ENCODE measurements around the gene GMFB.
"Not testable (repeated sequence)": the region's sequence is repeated elsewhere in the genome, so short reads cannot be mapped to it uniquely, and the experiment has no call there.

GMFB gene

DNA sequence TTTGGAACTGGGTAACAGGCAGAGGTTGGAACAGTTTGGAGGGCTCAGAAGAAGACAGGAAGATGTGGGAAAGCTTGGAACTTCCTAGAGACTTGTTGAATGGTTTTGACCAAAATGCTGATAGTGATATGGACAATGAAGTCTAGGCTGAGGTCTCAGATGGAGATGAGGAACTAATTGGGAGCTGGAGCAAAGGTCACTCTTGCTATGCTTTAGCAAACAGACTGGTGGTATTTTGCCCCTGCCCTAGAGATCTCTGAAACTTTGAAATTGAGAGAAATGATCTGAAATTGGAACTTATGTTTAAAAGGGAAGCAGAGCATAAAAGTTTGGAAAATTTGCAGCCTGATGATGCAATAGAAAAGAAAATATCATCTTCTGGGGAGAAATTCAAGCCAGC is 30.2 kb downstream of the GMFB start:
- DNase-seq (ENCODE audit: low spot score): not testable (repeated sequence)

DNA sequence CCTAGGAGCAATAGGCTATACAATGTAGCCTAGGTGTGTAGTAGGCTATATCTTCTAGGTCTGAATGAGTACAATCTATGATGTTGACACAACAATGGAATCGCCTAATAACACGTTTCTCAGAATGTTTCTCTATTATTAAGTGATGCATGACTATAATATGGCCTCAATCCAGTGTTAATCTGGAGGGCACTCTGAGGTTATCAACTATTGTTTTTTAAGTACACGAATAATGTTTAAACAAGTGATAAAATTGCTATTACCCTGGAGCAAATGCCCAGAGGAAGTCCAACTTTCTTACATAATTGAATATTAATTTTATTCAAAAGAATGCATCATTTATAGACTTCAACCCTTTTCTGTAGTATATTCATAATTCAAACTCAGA is 31.2 kb downstream of the GMFB start:
- no peak for DNase-seq (ENCODE audit: low spot score)

DNA sequence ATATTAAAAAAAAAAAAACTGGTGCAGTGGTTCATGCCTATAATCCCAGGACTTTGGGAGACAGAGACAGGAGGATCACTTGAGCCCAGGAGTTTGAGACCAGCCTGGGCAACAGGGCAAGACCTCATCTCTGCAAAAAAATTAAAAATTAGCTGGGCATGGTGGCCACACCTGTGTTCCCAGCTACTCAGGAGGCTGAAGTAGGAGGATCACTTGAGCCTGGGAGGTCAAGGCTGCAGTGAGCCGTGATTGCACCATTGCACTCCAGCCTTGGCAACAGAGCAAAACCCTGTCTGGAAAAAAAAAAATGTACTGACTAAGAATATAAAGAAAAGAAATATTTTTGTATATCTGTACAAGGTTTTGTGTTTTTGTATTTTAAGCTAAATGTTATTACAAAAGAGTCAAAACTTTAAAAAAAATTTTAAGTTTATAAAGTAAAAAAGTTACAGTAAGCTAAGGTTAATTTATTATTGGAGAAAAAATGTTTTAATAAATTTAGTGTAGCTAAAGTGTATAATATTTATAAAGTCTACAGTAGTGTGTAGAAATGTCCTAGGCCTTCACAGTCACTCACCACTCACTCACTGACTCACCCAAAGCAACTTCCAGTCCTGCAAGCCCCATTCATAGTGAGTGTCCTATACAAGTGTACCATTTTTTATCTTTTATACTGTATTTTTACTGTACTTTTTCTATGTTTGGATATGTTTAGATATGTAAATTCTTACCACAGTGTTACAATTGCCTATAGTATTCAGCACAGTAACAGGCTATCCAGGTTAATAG is 31.8 kb downstream of the GMFB start:
- DNase-seq (ENCODE audit: low spot score): not testable (repeated sequence)

DNA sequence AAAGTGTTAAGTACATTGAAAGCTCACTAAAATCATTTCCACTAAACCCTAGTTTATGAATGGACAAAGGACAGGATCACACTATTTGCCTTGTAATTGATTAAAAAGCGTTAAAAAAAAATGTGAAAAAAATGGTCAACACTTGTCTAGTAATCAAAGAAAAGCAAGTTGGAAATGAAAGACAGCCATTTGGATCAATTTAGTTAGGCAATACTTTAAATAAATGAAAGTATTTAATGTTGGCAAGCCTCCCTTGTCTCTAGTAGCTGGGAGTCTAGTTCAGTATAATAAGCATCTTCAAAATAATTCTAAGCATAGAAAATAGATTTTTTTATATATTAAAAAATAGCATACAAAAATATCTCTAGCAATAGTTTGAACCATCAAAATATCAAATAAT is 33.4 kb downstream of the GMFB start:
- no peak for DNase-seq (ENCODE audit: low spot score)

DNA sequence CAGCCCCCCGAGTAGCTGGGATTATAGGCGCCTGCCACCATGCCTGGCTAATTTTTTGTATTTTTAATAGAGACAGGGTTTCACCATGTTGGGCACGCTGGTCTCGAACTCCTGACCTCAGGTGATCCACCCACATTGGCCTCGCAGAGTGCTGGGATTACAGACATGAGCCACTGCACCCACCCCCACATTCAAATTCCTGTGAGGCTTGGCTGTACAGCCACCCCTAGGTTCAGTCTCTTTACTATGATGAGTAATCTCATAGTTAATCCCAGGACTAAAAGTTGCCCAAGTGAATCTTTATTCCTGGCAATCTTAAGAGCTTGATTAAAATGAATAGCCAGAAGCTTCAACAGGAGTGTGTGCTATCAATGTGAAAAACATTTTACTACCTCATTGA is 34.8 kb downstream of the GMFB start:
- DNase-seq (ENCODE audit: low spot score): not testable (repeated sequence)

DNA sequence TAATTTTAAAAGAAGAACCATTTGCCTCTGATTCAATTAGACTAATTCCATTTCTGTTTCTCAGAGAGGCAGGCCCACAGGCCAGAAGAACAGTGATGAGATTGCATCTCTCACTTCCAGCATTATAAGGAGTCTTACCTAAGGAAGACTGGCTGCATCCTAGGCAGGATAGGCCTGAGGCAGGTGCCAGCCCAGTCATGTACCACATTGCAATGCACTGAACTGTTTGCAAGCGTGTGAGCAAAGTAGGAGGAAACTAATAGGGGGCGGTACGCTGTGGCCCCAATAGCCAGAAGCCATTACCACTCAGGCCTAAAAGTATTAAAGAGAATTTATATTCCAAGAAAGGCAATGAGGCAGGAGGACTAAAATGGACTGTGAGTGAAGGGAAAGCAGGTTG is 35.5 kb downstream of the GMFB start:
- DNase-seq (ENCODE audit: low spot score): no peak

DNA sequence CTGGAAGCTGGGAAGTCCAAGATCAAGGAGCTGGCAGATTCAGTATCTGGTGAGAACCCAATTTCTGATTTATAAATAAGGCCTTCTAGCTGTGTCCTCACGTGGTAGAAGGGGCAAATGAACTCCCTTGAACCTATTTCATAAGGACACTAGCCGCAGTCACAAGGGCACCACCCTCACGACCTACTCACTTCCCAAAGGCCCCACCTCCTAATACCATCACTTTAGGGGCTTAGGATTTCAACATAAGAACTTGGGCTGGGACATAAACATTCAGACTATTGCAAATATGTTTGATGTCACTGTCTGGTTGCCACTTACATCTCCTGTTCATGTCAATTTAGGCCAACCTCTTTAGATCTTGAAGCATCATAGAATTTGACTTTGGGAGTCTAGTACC is 36.8 kb downstream of the GMFB start:
- DNase-seq (ENCODE audit: low spot score): no peak

DNA sequence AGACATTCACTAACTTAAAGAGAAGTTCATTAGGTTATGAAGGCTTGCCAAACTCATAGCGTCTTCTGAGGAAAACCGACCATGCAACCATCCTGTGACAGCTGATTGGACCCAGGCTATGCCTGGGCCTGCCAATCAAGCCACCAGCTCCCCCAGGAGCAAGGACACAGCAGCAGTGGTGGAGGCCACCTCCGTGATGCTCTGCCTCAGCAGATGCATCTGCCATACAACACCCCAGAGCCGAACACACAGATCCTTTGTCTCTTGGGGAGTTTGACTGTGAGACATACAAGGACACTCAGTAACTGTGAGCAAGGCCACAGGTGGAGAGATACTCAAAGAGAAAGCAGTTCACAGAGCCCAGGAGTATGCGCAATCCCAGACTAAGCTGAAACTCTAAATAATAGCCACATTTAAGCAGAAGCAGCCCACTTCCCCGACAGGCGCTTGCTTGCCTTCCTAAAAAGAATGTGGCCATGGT is 37.6 kb downstream of the GMFB start:
- DNase-seq (ENCODE audit: low spot score): no peak

DNA sequence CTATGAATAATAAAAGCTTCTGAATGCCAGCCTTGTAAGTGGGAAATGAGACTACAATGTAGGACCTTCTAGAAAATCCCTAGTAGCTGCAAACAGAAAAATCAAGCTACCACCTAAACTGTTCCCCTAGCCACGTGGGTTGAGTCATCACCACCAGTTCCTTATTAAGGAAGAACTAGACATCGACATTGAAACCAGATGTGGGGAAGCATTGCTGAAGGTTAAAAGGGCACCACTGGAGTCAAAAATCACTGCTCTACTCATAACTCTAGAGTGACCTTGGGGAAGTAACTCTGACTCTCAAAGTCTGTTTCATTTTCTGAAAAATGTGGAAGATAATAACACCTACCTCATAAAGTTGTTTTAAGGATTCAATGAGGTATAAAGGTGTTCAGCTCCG is 38.2 kb downstream of the GMFB start:
- no peak for DNase-seq (ENCODE audit: low spot score)

DNA sequence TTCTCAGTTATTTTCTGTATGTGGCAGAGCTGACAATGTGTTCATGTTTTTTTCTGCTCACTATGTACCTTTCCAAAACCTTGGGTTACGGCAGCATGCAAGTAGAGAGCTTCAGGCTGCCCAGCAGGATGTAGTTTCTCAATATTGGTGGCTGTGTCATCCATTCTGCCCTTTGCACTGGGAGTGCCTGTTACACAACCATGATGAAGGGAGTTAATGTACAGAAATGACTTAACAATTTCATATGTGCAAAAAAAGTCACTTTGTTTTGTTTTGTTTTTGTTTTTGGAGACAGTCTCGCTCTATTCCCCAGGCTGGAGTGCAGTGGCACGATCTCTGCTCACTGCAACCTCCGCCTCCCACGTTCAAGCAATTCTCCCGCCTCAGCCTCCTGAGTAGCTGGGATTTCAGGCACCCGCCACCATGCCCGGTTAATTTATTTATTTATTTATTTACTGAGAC is 41.5 kb downstream of the GMFB start:
- DNase-seq (ENCODE audit: low spot score): peak; percentile 83

DNA sequence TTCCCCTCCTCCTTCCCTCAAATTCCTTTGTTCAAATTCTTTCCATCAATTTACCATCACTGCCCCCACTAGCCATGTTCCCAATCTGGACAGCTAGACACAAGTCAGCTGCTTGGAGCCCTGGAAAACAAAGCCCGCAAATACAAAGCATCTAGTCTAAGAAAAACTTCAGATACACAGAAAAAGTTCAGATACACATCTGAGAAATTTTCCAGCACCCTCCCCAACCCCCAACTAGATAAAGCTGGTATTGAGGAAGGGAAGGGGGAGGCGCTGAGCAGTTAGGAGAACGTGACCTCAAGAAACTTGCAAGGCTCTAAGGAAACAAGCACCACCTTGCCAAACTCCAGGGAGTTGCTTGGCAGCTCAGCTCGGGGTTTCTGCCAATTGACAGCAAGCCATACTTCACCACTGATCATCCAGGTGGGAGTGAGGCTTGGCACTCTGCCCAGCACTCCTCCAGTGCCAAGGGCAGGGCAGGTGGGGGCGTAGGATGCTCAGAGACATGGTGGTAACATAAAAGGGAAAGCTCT is 42.6 kb downstream of the GMFB start:
- no peak for DNase-seq (ENCODE audit: low spot score)

DNA sequence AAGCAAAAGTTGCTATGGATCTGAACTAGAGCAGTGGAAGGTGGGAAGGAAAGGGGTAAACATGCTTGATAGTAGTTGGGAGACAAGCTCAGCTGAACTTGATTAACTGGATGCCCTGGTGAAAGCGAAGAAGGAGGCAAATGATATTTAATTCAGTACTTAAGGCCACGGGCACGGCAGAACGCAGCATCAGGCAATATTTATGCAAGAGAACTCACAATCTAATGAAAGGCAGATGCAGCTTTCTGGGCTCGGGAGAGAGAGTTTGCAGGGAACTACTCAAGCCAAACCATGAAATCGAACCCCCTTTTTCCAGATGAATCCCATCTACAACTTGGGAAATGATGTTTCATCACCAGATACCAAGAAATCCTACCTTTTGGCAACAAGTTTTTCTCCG is 44.1 kb downstream of the GMFB start:
- no peak for DNase-seq (ENCODE audit: low spot score)

DNA sequence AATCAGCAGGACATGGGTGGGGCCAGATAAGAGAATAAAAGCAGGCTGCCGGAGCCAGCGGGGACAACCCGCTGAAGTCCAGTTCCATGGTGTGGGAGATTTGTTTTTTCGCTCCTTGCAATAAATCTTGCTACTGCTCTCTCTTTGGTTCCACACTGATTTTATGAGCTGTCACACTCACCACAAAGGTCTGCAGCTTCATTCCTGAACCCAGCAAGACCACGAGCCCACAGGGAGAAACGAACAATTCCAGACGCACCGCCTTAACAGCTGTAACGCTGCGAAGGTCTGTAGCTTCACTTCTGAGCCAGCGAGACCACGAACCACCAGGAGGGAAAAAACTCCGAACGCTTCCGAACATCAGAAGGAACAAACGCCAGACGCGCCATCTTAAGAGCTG is 44.8 kb downstream of the GMFB start:
- no peak for DNase-seq (ENCODE audit: low spot score)

DNA sequence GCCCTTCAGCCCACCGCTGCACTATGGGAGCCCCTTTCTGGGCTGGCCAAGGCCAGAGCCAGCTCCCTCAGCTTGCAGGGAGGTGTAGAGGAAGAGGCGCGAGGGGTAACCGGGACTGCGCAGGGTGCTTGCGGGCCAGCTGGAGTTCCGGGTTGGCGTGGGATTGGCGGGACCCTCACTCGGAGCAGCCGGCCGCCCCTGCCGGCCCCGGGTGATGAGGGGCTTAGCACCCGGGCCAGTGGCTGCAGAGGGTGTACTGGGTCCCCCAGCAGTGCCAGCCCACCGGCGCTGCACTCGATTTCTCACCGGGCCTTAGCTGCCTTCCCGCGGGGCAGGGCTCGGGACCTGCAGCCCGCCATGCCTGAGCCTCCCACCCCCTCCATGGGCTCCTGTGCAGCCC is 45.8 kb downstream of the GMFB start:
- DNase-seq (ENCODE audit: low spot score): not testable (repeated sequence)

DNA sequence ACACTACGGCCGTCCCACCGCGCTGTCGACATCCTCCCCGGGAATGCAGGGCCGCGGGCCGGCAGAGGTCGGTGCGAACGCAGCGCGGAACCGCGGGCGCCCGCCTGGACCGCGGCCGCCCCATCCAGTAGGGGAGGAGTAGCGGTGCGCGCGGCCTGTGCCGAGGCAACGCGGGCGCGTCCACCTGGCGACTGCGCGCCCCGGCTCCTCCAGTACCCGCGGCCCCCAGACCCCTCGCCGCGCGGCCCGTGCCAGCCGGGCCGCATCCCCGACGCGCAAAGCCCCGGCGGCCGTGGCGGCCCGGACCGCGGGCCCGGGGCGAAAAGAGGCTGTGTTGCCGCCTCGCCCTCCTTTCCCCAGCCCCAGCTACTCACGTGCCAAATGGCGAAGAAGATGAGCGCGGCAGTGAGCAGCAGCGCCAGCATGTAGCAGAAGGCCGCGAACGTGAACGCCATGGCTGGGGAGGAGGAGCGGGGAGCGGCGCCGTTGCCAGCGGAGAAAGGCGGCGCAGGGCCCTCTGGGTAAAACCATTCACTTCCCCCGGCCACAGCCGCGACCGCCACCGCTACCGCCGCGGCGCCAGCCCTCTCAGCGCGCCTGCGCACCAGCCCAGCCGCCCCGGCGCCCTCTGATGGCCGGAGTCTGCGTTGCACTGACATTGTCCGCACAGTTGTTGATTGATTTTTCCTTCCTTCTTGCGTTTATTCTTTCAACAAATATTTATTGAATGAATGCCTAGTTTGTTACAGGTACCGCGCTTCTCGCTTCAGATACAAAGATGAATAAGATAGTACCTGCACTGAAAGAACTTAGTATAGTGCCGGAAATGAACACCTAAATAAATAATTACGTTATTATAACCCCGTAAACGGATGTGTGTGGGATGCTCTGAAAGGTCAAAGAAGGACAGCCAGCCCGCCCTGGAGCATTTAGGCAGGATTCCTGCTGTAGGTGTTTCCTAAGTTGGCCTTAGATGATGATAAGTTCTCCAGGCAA is 47.6 kb downstream of the GMFB start, which contains the start of gene CNIH1:
Gene CNIH1 (minus strand): TSS at position 502 of the 996 bp plus-strand sequence. CDS start 47 bp downstream, at position 455.
- peak; percentile 95 for DNase-seq (ENCODE audit: low spot score)

DNA sequence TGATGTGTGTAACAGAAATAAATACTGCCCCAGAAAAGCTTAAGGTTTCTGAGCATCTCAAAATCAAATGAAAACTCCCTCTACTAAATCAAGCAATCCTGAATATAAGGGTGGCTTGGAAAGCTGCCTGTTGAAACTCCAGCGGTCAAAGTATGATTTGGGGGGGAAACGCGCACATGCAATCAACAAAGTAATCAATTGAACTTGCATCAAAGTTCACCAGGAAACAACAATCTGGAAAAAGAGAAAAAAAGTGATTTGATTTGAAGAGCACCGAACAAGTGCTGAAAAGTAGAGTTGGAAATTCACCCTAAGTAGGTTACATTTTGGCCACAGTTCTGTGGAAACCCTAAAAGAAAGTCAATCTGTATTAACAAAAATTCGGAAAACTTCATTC is 48.3 kb downstream of the GMFB start:
- DNase-seq (ENCODE audit: low spot score): no peak

DNA sequence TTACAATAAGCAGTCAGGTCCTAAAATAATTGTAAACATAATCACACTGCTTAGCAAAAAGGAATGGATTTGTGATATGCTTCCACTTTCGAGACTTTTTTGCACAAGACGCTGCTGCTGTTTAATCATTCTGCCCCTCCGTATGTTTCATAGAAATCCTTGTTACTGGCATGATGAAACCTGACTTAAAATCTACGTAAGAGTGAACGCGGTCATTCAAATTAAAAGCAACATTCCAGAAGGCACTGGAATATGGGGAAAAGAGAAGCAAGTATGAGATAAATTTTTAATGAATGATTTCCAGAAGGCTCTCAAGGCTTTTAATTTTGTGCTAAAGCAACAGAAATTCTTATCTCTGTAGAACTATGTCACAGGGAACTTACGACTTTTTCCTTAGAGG is 48.7 kb downstream of the GMFB start:
- no peak for DNase-seq (ENCODE audit: low spot score)

DNA sequence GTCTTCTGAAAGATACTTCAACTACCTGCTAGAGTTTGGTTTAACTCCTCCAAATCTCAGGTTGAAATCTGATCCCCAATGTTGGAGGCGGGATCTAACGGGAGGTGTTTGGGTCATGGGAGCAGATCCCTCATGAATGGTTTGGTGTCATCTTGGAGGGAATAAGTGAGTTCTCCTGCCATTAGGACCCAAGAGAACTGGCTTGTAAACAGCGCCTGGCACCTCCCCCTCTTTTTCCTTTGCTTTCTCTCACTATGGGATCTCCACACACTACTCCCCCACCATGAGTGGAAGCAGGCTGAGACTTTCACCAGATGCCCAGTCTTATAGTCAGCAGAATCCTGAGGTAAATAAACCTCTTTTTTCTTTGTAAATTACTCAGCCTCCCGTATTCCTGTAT is 50.1 kb downstream of the GMFB start:
- DNase-seq (ENCODE audit: low spot score): no peak

DNA sequence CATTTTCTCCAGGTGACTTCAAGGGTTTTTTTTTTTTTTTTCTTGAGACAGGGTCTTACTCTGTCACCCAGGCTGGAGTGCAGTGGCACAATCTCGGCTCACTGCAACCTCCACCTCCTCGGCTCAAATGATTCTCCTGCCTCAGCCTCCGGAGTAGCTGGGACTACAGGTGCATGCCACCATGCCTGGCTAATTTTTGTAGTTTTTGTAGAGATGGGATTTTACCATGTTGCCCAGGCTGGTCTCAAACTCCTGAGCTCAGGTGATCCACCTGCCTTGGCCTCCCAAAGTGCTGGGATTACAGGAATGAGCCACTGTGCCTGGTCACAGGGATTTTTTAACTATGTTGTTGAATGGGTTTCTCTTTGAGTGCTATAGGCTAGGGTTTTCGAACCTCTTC is 50.8 kb downstream of the GMFB start:
- not testable (repeated sequence) for DNase-seq (ENCODE audit: low spot score)

DNA sequence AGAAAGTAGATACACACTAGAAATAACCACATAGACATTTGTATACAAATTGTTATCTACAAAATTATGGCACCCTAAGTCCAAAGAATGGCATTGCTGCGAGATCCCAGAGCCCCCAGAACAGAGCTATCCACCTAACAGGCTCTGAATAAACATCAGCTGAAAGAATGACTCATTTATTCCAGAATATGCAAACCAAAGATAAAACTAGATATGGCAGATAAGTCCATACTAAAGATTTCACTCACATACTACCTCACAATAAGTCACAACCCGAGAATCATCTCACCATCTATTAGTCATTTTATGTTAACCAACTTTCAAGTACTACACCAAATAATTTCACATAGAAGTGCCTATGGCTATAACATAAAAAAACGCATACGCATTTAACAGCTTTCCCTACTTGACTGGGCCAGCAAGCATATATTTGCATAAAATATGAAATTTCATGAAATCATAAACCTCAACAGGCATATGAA is 53.2 kb downstream of the GMFB start:
- no peak for DNase-seq (ENCODE audit: low spot score)

DNA sequence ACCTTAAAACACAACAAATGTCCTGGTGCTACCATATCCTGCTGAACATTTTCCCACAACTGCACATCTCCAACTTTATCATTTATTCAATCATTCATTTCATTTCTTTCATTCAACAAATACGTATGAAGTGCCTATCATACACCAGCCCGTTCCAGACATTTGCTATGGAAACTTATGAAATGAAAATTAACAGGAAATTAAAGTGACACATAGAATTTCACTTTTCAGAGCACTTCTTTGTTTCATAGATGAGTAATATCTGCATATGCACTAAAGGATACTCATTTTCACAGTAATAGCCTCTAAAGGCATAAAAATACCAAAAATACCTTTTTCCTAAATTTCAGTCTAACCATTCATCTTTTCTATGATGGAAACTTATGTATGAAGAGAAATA is 60.3 kb downstream of the GMFB start:
- DNase-seq (ENCODE audit: low spot score): no peak

DNA sequence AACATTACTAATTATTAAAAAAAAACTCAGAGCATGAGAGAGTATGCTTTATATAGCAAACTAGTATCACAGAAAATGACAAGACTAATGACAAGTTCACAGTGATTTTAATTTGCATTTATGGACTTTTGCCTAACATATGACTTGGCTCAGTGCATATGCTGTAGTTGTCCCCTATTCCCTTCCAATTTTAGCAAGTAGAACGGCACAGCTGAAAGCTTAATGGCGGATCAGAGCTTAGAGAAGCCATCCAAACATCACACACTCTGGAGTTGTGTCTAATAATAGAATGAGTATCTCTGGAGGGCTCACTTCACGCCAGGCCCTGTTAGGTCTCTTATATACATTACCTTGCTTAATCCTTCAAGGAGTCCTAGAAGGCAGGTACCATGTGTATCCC is 60.9 kb downstream of the GMFB start:
- no peak for DNase-seq (ENCODE audit: low spot score)
